Hepatocyte (in vitro differentiated cells): Measurements from ENCODE around the gene DBF4B. TPM values are rescaled to one million over a fixed set of nuclear protein-coding genes. Genes with fewer than 3 reads are reported as not detected.

Experiments
- DNase-seq: peaks from one replicate; pipeline ENCODE4 v3.0.0-alpha.2; 2016; ENCODE audit warnings: low spot score
- H2AFZ ChIP-seq: fragments of 200-600 bp; sonication (generic); 2 replicates; pipeline ENCODE4 v1.6.0; 2016; ENCODE audit warnings: antibody characterized with exemption, mild to moderate bottlenecking
- H3K27ac ChIP-seq: fragments of 200-600 bp; sonication (generic); 2 replicates; pipeline ENCODE4 v1.5.1; 2016; ENCODE audit warnings: mild to moderate bottlenecking
- H3K27me3 ChIP-seq: fragments of 200-600 bp; sonication (generic); 2 replicates; pipeline ENCODE4 v1.6.1; 2016
- H3K36me3 ChIP-seq: fragments of 200-600 bp; sonication (generic); replicated peaks from 2 replicates; pipeline ENCODE4 v1.5.1; 2016; ENCODE audit warnings: low read depth; ENCODE audit not compliant: insufficient read depth
- H3K4me1 ChIP-seq: fragments of 200-600 bp; sonication (generic); 2 replicates; pipeline ENCODE4 v1.5.1; 2016; ENCODE audit warnings: mild to moderate bottlenecking, moderate library complexity; ENCODE audit not compliant: insufficient read depth
- H3K4me2 ChIP-seq: fragments of 200-600 bp; sonication (generic); 2 replicates; pipeline ENCODE4 v1.6.0; 2016
- H3K4me3 ChIP-seq: fragments of 200-600 bp; sonication (generic); 2 replicates; pipeline ENCODE4 v1.5.1; 2016; ENCODE audit warnings: mild to moderate bottlenecking
- H3K79me2 ChIP-seq: fragments of 200-600 bp; sonication (generic); 2 replicates; pipeline ENCODE4 v1.6.0; 2017; ENCODE audit warnings: mild to moderate bottlenecking
- H3K9me2 ChIP-seq: fragments of 200-600 bp; sonication (generic); replicated peaks from 2 replicates; pipeline ENCODE4 v1.6.0; 2017; ENCODE audit warnings: mild to moderate bottlenecking; ENCODE audit not compliant: insufficient read depth
- H3K9me3 ChIP-seq: fragments of 200-600 bp; sonication (generic); 2 replicates; pipeline ENCODE4 v1.5.1; 2016; ENCODE audit warnings: low read depth, mild to moderate bottlenecking
- H4K20me1 ChIP-seq: fragments of 200-600 bp; sonication (generic); 2 replicates; pipeline ENCODE4 v1.6.0; 2016; ENCODE audit warnings: mild to moderate bottlenecking; ENCODE audit not compliant: insufficient read depth, poor library complexity, severe bottlenecking
- EZH2 ChIP-seq: fragments of 200-600 bp; sonication (generic); IDR thresholded peaks from 2 replicates; pipeline ENCODE4 v1.6.1; 2016; ENCODE audit warnings: antibody characterized with exemption, mild to moderate bottlenecking, borderline replicate concordance
- EZH2phosphoT487 ChIP-seq: fragments of 200-600 bp; sonication (generic); IDR thresholded peaks from one replicate; pipeline ENCODE4 v1.6.1; 2018; ENCODE audit warnings: antibody characterized with exemption, mild to moderate bottlenecking, low read depth, moderate library complexity; ENCODE audit not compliant: unreplicated experiment, severe bottlenecking
- WGBS: methylation state at CpG from one replicate; pipeline ENCODE4 v1.1.6; 2016; ENCODE audit warnings: low lambda C conversion rate; ENCODE audit errors: missing lambda C conversion rate; 5-methylcytosine and 5-hydroxymethylcytosine counted together
- polyA plus RNA-seq: library from polyadenylated mRNA; unstranded; fragments of >200 nt; fragmentation: Nextera tagmentation; extraction: Ambion mirVana; gene quantifications from 2 replicates; pipeline ENCODE4 v1.2.1, GENCODE V29; 2016
- total RNA-seq: library from RNA; depleted of rRNA; stranded (reverse); fragments of >200 nt; gene quantifications from 2 replicates; pipeline ENCODE4 v1.2.3, GENCODE V29; 2014
- TF ChIP-seq, protein P1 (sequence below): fragments of 200-600 bp; sonication (generic); IDR thresholded peaks from 2 replicates; pipeline ENCODE4 v1.5.1; 2016; ENCODE audit warnings: antibody characterized with exemption, mild to moderate bottlenecking; ENCODE audit not compliant: poor library complexity

The DBF4B gene
- total and polyA plus RNA-seq, 2 experiments from 2014 or later, result 3.4 to 4.1 TPM

DNA sequence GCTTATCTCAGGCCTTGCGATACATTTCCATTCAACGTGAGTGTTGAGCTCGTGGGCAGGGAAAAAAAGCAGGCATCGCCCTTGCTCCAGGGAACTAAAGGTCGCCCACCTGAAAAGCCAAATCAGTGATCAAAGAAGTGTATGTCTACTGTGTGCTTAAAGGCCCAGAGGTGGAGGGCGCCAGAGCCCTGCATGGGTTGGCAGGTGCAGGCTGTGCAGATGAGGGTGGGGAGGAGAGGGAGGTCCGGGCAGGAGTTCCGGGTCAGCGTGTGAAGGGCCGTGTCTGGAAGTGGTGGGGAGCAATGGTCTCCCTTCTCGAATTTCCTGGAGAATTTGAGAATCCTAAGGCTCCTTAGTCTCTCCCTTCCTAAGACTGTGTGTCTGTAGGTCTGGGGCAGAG is 57.5 kb downstream of the DBF4B start:
- Histone ChIP-seq H2AFZ (no peak overlapping the region), H3K79me2 (no peaks in the 10 kb centered on the region), H3K27ac (no peak overlapping the region), H4K20me1 (no peaks in the 10 kb centered on the region), H3K9me3 (no peaks in the 10 kb centered on the region), H3K27me3 (no peaks in the 10 kb centered on the region), H3K36me3 (no peaks in the 10 kb centered on the region), H3K4me3 (no peak overlapping the region), H3K9me2 (no peaks in the 10 kb centered on the region), H3K4me1 (no peaks in the 10 kb centered on the region), H3K4me2 (no peak overlapping the region)
- TF ChIP-seq, protein P1, sequence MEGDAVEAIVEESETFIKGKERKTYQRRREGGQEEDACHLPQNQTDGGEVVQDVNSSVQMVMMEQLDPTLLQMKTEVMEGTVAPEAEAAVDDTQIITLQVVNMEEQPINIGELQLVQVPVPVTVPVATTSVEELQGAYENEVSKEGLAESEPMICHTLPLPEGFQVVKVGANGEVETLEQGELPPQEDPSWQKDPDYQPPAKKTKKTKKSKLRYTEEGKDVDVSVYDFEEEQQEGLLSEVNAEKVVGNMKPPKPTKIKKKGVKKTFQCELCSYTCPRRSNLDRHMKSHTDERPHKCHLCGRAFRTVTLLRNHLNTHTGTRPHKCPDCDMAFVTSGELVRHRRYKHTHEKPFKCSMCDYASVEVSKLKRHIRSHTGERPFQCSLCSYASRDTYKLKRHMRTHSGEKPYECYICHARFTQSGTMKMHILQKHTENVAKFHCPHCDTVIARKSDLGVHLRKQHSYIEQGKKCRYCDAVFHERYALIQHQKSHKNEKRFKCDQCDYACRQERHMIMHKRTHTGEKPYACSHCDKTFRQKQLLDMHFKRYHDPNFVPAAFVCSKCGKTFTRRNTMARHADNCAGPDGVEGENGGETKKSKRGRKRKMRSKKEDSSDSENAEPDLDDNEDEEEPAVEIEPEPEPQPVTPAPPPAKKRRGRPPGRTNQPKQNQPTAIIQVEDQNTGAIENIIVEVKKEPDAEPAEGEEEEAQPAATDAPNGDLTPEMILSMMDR, result no peak
- TF ChIP-seq EZH2phosphoT487 (no peak), EZH2 (no peak)
- DNase-seq, result no peak
- WGBS, result 78% methylated on average over 11 of the region's 11 CpGs

DNA sequence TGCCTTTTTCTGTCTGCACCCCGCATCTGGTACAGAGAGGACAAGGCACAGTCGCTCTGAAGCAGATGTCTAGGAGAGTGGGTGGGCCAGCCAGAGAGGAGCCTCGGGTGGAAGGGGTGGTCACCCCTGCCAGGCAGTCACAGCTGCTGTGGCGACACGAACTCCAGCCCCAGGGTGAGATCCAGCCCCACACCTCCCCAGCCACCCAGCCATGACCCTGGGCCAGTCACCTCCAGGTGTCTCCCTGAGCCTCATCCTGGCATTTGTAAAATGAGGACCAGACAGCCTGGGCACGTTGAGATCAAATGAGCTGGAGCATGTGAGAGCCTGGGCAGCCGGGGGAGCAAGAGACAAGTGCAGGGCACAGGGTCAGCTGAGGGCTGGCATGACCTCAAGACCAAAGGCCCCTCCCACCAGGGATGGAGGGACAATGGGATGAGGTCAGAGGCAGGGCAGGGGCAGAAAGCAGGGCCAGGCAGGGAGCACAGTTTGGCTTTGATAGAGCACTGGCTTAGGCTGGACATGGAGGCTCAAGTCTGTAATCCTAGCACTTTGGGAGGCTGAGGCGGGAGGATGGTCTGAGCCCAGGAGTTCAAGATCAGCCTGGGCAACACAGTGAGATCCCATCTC is 58.1 kb downstream of the DBF4B start:
- H3K4me1 ChIP-seq, result no peaks in the 10 kb centered on the region
- H3K36me3 ChIP-seq, result no peaks in the 10 kb centered on the region
- no peak for TF ChIP-seq EZH2
- no peaks in the 10 kb centered on the region for H3K9me2 ChIP-seq
- no peak overlapping the region for H2AFZ ChIP-seq
- H3K79me2 ChIP-seq, result no peaks in the 10 kb centered on the region
- H3K4me2 ChIP-seq, result no peak overlapping the region
- no peaks in the 10 kb centered on the region for H4K20me1 ChIP-seq
- WGBS, result 65% methylated on average over 8 of the region's 8 CpGs
- H3K9me3 ChIP-seq, result no peaks in the 10 kb centered on the region
- no peak overlapping the region for H3K4me3 ChIP-seq
- H3K27me3 ChIP-seq, result no peaks in the 10 kb centered on the region
- H3K27ac ChIP-seq, result no peak overlapping the region
- no peak for DNase-seq

DNA sequence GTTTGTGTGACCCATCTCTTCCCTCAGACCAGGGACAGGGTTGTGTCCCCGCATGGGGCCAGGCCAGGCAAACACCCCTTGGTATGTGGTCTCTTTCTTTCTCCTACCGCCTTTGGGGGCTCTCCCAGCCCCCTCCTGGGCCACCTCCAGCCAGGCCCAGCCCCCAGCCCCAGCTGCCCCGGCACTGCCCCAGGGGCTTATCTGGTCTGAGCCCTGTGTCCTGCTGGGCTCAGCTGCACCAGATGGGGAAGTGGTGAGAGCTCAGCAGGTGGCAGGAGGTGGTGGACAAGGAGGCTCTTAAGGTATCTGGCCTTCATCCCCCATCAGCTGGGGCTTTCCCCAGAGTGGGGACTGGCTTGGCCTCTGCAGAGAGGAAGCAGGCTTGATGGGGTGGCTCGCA is 59.0 kb downstream of the DBF4B start:
- no peaks in the 10 kb centered on the region for H3K4me1 ChIP-seq
- no peaks in the 10 kb centered on the region for H3K79me2 ChIP-seq
- no peaks in the 10 kb centered on the region for H3K27me3 ChIP-seq
- H3K4me3 ChIP-seq, result no peak overlapping the region
- no peak overlapping the region for H2AFZ ChIP-seq
- H3K9me2 ChIP-seq, result no peaks in the 10 kb centered on the region
- H3K4me2 ChIP-seq, result no peak overlapping the region
- H3K27ac ChIP-seq, result no peak overlapping the region
- TF ChIP-seq, protein P1, result no peak
- TF ChIP-seq EZH2phosphoT487, result no peak
- no peak for TF ChIP-seq EZH2
- H3K36me3 ChIP-seq, result no peaks in the 10 kb centered on the region
- no peaks in the 10 kb centered on the region for H4K20me1 ChIP-seq
- 46% methylated on average over 3 of the region's 4 CpGs for WGBS
- no peak for DNase-seq
- H3K9me3 ChIP-seq, result no peaks in the 10 kb centered on the region

DNA sequence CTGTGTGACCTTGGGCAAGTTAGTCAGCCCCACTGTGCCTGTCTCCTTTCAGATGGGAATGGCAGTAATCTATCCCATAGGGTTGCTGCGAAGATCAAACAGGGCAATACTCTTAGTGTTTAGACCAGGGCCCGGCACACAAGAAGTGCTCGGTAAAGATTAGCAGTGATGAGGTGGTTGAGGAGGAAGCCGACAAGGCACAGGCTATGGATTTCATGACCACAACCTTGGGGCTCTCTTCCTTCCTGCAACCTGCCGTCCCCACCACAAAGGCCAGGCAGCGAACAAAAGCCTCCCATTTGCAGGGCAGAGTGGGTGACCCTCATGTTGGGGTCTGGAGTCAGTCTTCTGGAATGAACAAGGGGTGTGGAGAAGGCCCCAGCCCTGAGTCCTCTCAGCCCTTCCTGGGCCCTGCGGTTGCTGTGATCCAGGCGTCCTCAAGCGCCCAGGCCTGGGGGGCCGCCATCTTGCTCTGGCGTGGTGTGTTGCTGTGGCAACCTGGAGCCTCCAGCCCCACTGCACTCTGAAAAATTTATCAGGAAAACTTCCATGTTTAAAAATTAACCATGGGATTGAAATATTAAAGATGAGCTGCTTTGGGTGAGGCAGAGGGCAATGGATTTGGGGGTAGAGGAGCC is 60.2 kb downstream of the DBF4B start:
- H3K4me2 ChIP-seq, result no peak overlapping the region
- H3K9me2 ChIP-seq, result no peaks in the 10 kb centered on the region
- no peaks in the 10 kb centered on the region for H3K4me1 ChIP-seq
- TF ChIP-seq EZH2, result no peak
- TF ChIP-seq, protein P1, result no peak
- no peak for TF ChIP-seq EZH2phosphoT487
- H3K27me3 ChIP-seq, result no peaks in the 10 kb centered on the region
- H3K79me2 ChIP-seq, result no peaks in the 10 kb centered on the region
- no peak overlapping the region for H3K27ac ChIP-seq
- whole genome bisulfite sequencing, result 93% methylated on average over 11 of the region's 11 CpGs
- no peaks in the 10 kb centered on the region for H3K36me3 ChIP-seq
- H3K4me3 ChIP-seq, result no peak overlapping the region
- H4K20me1 ChIP-seq, result no peaks in the 10 kb centered on the region
- no peak for DNase-seq
- H3K9me3 ChIP-seq, result no peaks in the 10 kb centered on the region
- H2AFZ ChIP-seq, result no peak overlapping the region
